Measurements from ENCODE around the gene SLC16A2. TPM values are rescaled to one million over a fixed set of nuclear protein-coding genes. Genes with fewer than 3 reads are reported as not detected.

The SLC16A2 gene
- total RNA-seq, 1 experiment from 2014 or later: 34.5 TPM

GRCh38 chrX:74426071-74426470 is 4.8 kb downstream of the SLC16A2 start:
- Histone ChIP-seq H3K4me3 (ENCODE audit: low read depth in 2 of 2, low read length in 2 of 2) (no peak overlapping the region), H3K27ac (ENCODE audit: low read length) (no peak overlapping the region), H3K4me1 (ENCODE audit: control insufficient read depth, insufficient read depth, low read length) (peaks cover 7% of the 10 kb centered on the region), H3K9me3 (ENCODE audit: control insufficient read depth, insufficient read depth, low read depth, low read length) (no peaks in the 10 kb centered on the region), H3K36me3 (ENCODE audit: control insufficient read depth, insufficient read depth, low read length) (no peaks in the 10 kb centered on the region), H3K27me3 (ENCODE audit: control insufficient read depth, insufficient read depth, low read length) (no peaks in the 10 kb centered on the region)
- DNase-seq (ENCODE audit: low read depth, low spot score): no peak
- in situ Hi-C loops (cut with HindIII; ENCODE audit: low pct_unique_long_range_greater_than_20kb, low sequenced_read_pairs): no loop called here
- CTCF ChIA-PET: interaction anchor here (0.6 kb wide), 1 partner anchor 13 kb away, joined by 3 read pairs; no protein-coding TSS in a partner anchor
- intact Hi-C loops (cut with micrococcal nuclease; ENCODE audit: unreplicated experiment): no loop called here
- TF ChIP-seq CTCF (IDR thresholded peaks at IDR 0.05): no peak
- TF ChIP-seq, protein P1, sequence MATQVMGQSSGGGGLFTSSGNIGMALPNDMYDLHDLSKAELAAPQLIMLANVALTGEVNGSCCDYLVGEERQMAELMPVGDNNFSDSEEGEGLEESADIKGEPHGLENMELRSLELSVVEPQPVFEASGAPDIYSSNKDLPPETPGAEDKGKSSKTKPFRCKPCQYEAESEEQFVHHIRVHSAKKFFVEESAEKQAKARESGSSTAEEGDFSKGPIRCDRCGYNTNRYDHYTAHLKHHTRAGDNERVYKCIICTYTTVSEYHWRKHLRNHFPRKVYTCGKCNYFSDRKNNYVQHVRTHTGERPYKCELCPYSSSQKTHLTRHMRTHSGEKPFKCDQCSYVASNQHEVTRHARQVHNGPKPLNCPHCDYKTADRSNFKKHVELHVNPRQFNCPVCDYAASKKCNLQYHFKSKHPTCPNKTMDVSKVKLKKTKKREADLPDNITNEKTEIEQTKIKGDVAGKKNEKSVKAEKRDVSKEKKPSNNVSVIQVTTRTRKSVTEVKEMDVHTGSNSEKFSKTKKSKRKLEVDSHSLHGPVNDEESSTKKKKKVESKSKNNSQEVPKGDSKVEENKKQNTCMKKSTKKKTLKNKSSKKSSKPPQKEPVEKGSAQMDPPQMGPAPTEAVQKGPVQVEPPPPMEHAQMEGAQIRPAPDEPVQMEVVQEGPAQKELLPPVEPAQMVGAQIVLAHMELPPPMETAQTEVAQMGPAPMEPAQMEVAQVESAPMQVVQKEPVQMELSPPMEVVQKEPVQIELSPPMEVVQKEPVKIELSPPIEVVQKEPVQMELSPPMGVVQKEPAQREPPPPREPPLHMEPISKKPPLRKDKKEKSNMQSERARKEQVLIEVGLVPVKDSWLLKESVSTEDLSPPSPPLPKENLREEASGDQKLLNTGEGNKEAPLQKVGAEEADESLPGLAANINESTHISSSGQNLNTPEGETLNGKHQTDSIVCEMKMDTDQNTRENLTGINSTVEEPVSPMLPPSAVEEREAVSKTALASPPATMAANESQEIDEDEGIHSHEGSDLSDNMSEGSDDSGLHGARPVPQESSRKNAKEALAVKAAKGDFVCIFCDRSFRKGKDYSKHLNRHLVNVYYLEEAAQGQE (IDR thresholded peaks at IDR 0.05; ENCODE audit: insufficient read depth in 1 of 2, low read depth in 2 of 2, low read length in 1 of 2): no peak
- no peak for TF ChIP-seq SIN3A (IDR thresholded peaks at IDR 0.05; ENCODE audit: borderline replicate concordance, insufficient read depth, low read depth, low read length)
- TF ChIP-seq POLR2AphosphoS5 (IDR thresholded peaks at IDR 0.05; ENCODE audit: low read depth, low read length): no peak
- TF ChIP-seq TCF7L2 (IDR thresholded peaks at IDR 0.05; ENCODE audit: low read depth, low read length): no peak
- no peak for ATAC-seq
- BruUV-seq (replicated peaks): no TSS peak
- POLR2A ChIA-PET: no interaction called here

DNA sequence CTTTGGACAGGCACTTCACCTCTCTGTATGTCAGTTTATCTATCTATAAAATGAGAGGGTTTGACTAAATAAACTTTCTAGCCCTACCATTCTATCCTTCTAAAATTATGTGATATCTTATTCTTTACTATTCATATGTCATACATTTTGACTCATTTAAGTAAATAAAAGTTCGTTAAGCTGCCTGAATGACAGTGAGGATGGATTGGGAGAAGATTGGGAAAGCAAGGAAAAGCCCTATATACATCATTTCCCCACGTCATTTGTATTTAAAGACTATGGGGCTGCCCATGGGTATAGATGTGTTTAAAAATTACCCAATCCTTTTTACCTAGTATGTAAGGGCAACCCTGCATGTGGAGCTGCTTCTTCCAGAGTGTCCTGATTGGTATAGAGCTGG is 5.3 kb downstream of the SLC16A2 start:
- POLR2A ChIA-PET: no interaction called here
- no peak for ATAC-seq
- TF ChIP-seq POLR2AphosphoS5 (IDR thresholded peaks at IDR 0.05; ENCODE audit: low read depth, low read length) (no peak), TCF7L2 (IDR thresholded peaks at IDR 0.05; ENCODE audit: low read depth, low read length) (no peak), SIN3A (IDR thresholded peaks at IDR 0.05; ENCODE audit: borderline replicate concordance, insufficient read depth, low read depth, low read length) (no peak), CTCF (IDR thresholded peaks at IDR 0.05) (no peak)
- TF ChIP-seq, protein P1 (IDR thresholded peaks at IDR 0.05; ENCODE audit: insufficient read depth in 1 of 2, low read depth in 2 of 2, low read length in 1 of 2): no peak
- Histone ChIP-seq H3K4me1 (ENCODE audit: control insufficient read depth, insufficient read depth, low read length) (peaks cover 7% of the 10 kb centered on the region), H3K27ac (ENCODE audit: low read length) (no peak overlapping the region), H3K4me3 (ENCODE audit: low read depth in 2 of 2, low read length in 2 of 2) (no peak overlapping the region), H3K36me3 (ENCODE audit: control insufficient read depth, insufficient read depth, low read length) (no peaks in the 10 kb centered on the region), H3K9me3 (ENCODE audit: control insufficient read depth, insufficient read depth, low read depth, low read length) (no peaks in the 10 kb centered on the region), H3K27me3 (ENCODE audit: control insufficient read depth, insufficient read depth, low read length) (no peaks in the 10 kb centered on the region)
- no peak for DNase-seq (ENCODE audit: low read depth, low spot score)
- intact Hi-C loops (cut with micrococcal nuclease; ENCODE audit: unreplicated experiment): no loop called here
- no TSS peak for BruUV-seq (replicated peaks)
- in situ Hi-C loops (cut with HindIII; ENCODE audit: low pct_unique_long_range_greater_than_20kb, low sequenced_read_pairs): no loop called here
- CTCF ChIA-PET: no interaction called here

Measured in Panc1 (cell line).